ENCODE data around the gene GNA12. TPM values are rescaled to one million over a fixed set of nuclear protein-coding genes. Genes with fewer than 3 reads are reported as not detected.

GNA12 gene
- total RNA-seq, 1 donor from 2014 or later, result 67.2 TPM

- Mint-ChIP-seq H3K9me3 (ENCODE audit: unreplicated experiment) (peaks cover 1% of the 10 kb centered on the region), H3K27me3 (ENCODE audit: low read depth, unreplicated experiment) (no peaks in the 10 kb centered on the region), H3K4me1 (ENCODE audit: low read depth, unreplicated experiment) (peaks cover 12% of the 10 kb centered on the region), H3K27ac (ENCODE audit: unreplicated experiment) (no peak overlapping the region), H3K4me3 (ENCODE audit: unreplicated experiment) (no peak overlapping the region), H3K36me3 (ENCODE audit: low read depth, unreplicated experiment) (peaks cover 34% of the 10 kb centered on the region)
- no peak overlapping the region for H3K27ac ChIP-seq (ENCODE audit: low read depth, low read length)
- peaks cover 4% of the 10 kb centered on the region for H3K36me3 ChIP-seq (ENCODE audit: insufficient read depth, low read length)
- no peaks in the 10 kb centered on the region for H3K79me2 ChIP-seq (ENCODE audit: insufficient read depth, low read length)
- H3K4me2 ChIP-seq (ENCODE audit: low read length), result no peak overlapping the region
- no peak overlapping the region for H3K9ac ChIP-seq (ENCODE audit: low read length)
- peaks cover 14% of the 10 kb centered on the region for H3K4me1 ChIP-seq (ENCODE audit: insufficient read depth, low read length)
- no peak for TF ChIP-seq EZH2 (IDR thresholded peaks at IDR 0.05; ENCODE audit: insufficient read depth, low read length)
- TF ChIP-seq CTCF (IDR thresholded peaks at IDR 0.05; ENCODE audit: insufficient read depth, low read depth, low read length), result peak; percentile 27
- H4K20me1 ChIP-seq (ENCODE audit: insufficient read depth, low read length), result peaks cover 11% of the 10 kb centered on the region
- no peak overlapping the region for H3K4me3 ChIP-seq (ENCODE audit: insufficient read depth, low read depth, low read length)
- no peaks in the 10 kb centered on the region for H3K27me3 ChIP-seq (ENCODE audit: insufficient read depth, low read length)
- DNase-seq (ENCODE audit: low read depth), result no peak
- no peak for FAIRE-seq
- no peaks in the 10 kb centered on the region for H3K9me3 ChIP-seq (ENCODE audit: insufficient read depth, low read depth, low read length)
- no peak overlapping the region for H2AFZ ChIP-seq (ENCODE audit: low read depth, low read length)
Observed at GRCh38 chr7:2719007-2719406, 125.1 kb downstream of the GNA12 start.

GRCh38 chr7:2718296-2718965 is 125.7 kb downstream of the GNA12 start:
- H3K27me3 Mint-ChIP-seq (ENCODE audit: low read depth, unreplicated experiment), result no peaks in the 10 kb centered on the region
- Histone ChIP-seq H3K4me2 (ENCODE audit: low read length) (no peak overlapping the region), H3K79me2 (ENCODE audit: insufficient read depth, low read length) (no peaks in the 10 kb centered on the region), H3K27ac (ENCODE audit: low read depth, low read length) (no peak overlapping the region), H3K36me3 (ENCODE audit: insufficient read depth, low read length) (peaks cover 4% of the 10 kb centered on the region), H3K4me3 (ENCODE audit: insufficient read depth, low read depth, low read length) (no peak overlapping the region), H4K20me1 (ENCODE audit: insufficient read depth, low read length) (peaks cover 8% of the 10 kb centered on the region), H3K4me1 (ENCODE audit: insufficient read depth, low read length) (peaks cover 14% of the 10 kb centered on the region), H3K27me3 (ENCODE audit: insufficient read depth, low read length) (no peaks in the 10 kb centered on the region), H2AFZ (ENCODE audit: low read depth, low read length) (no peak overlapping the region), H3K9ac (ENCODE audit: low read length) (no peak overlapping the region), H3K9me3 (ENCODE audit: insufficient read depth, low read depth, low read length) (no peaks in the 10 kb centered on the region)
- FAIRE-seq (no peak), DNase-seq (ENCODE audit: low read depth) (no peak)
- H3K36me3 Mint-ChIP-seq (ENCODE audit: low read depth, unreplicated experiment), result peaks cover 40% of the 10 kb centered on the region
- H3K9me3 Mint-ChIP-seq (ENCODE audit: unreplicated experiment), result peaks cover 1% of the 10 kb centered on the region
- H3K27ac Mint-ChIP-seq (ENCODE audit: unreplicated experiment), result no peak overlapping the region
- H3K4me3 Mint-ChIP-seq (ENCODE audit: unreplicated experiment), result no peak overlapping the region
- TF ChIP-seq CTCF (IDR thresholded peaks at IDR 0.05; ENCODE audit: insufficient read depth, low read depth, low read length) (no peak), EZH2 (IDR thresholded peaks at IDR 0.05; ENCODE audit: insufficient read depth, low read length) (no peak)
- H3K4me1 Mint-ChIP-seq (ENCODE audit: low read depth, unreplicated experiment), result peaks cover 12% of the 10 kb centered on the region
